Measurements from ENCODE around the gene KRTAP20-3.

The KRTAP20-3 gene

DNA sequence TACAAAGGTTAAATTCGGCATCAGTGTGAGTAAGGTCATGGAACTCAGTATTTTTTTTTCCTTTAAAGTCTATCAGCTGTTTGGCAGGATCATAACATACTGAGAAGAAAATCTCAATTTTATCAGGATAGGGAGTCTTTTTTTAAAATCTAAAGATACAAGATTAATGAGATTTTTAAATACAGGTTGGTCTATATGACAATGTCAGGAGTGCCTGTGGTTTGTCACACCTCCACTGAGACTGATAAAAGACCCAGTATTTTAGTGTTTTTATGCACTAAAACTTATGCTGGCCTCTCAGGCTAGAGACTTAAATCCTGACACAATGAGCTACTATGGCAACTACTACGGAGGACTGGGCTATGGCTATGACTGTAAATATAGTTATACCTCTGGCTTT lies at the start of gene KRTAP20-3:
Gene KRTAP20-3, plus strand, starts transcription at position 301 of the 400 bp plus-strand sequence.
- ChIA-PET CTCF (no interaction called here), POLR2A (no interaction called here)
- TF ChIP-seq, protein P1, sequence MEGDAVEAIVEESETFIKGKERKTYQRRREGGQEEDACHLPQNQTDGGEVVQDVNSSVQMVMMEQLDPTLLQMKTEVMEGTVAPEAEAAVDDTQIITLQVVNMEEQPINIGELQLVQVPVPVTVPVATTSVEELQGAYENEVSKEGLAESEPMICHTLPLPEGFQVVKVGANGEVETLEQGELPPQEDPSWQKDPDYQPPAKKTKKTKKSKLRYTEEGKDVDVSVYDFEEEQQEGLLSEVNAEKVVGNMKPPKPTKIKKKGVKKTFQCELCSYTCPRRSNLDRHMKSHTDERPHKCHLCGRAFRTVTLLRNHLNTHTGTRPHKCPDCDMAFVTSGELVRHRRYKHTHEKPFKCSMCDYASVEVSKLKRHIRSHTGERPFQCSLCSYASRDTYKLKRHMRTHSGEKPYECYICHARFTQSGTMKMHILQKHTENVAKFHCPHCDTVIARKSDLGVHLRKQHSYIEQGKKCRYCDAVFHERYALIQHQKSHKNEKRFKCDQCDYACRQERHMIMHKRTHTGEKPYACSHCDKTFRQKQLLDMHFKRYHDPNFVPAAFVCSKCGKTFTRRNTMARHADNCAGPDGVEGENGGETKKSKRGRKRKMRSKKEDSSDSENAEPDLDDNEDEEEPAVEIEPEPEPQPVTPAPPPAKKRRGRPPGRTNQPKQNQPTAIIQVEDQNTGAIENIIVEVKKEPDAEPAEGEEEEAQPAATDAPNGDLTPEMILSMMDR (IDR thresholded peaks at IDR 0.05; ENCODE audit: control extremely low read depth, extremely low read depth, low read depth, missing control alignments): no peak
- no peak for DNase-seq (ENCODE audit: extremely low spot score)

- no peak for DNase-seq (ENCODE audit: extremely low spot score)
- ChIA-PET POLR2A (no interaction called here), CTCF (no interaction called here)
- TF ChIP-seq, protein P1 (IDR thresholded peaks at IDR 0.05; ENCODE audit: control extremely low read depth, extremely low read depth, low read depth, missing control alignments): no peak
Measured at GRCh38 chr21:30598802-30599201, 43.9 kb upstream of the KRTAP20-3 start, which contains the start of gene KRTAP6-2. TSS of gene KRTAP6-2 (minus strand) at chr21:30598902. CDS start at chr21:30598874, 28 bp downstream.

DNA sequence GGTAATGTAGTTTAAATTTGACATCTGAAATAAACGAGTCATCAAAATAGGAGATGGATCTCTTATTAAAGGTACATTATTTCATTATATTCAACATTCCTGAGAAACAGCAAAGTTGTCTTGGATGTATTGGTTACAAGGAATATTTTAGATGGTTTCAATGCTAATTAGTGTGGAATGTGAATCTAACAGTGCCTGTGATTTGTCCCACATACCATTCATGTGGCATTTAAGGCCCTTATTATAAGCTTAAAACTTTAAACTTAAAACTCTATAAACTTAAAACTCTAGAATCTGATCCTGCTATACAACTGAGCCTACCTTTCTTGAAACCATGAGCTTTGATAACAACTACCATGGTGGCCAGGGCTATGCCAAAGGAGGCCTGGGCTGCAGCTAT lies 41.9 kb upstream of the KRTAP20-3 start, which contains the start of gene KRTAP22-1:
Gene KRTAP22-1, plus strand, starts transcription at position 301 of the 400 bp plus-strand sequence.
- ChIA-PET POLR2A (no interaction called here), CTCF (no interaction called here)
- no peak for DNase-seq (ENCODE audit: extremely low spot score)
- TF ChIP-seq, protein P1 (IDR thresholded peaks at IDR 0.05; ENCODE audit: control extremely low read depth, extremely low read depth, low read depth, missing control alignments): no peak

- DNase-seq (ENCODE audit: extremely low spot score): no peak
- CTCF ChIA-PET: no interaction called here
Measured at GRCh38 chr21:30605968-30606367, 36.7 kb upstream of the KRTAP20-3 start.

GRCh38 chr21:30612132-30612531 lies 30.5 kb upstream of the KRTAP20-3 start:
- TF ChIP-seq, protein P1 (IDR thresholded peaks at IDR 0.05; ENCODE audit: control extremely low read depth, extremely low read depth, low read depth, missing control alignments): no peak
- CTCF ChIA-PET: no interaction called here
- DNase-seq (ENCODE audit: extremely low spot score): no peak
- POLR2A ChIA-PET: no interaction called here

More at GRCh38 chr21:30605968-30606367, 36.7 kb upstream of the KRTAP20-3 start:
- TF ChIP-seq, protein P1 (IDR thresholded peaks at IDR 0.05; ENCODE audit: control extremely low read depth, extremely low read depth, low read depth, missing control alignments): no peak
- POLR2A ChIA-PET: no interaction called here

DNA sequence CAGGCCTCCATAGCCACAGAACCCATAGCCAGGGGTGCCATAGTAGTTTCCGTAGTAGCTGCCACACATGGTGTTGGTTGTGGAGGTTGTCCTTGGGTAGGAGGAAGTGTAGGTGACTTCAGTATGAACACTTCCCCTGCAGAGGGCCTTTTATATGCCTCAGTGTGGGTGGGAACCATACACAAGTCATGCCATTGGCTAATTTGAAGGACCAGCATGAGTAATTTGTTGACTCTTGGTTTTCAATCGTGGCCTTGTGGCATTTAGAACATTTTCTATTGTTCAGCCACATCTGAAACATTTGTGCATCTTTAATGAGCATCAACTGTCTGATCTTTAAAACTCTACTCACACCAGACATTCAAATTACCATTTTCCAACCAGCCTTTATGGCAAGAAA lies 28.8 kb upstream of the KRTAP20-3 start, which contains the start of gene KRTAP6-1:
Gene KRTAP6-1, minus strand, starts transcription at position 95 of the 400 bp plus-strand sequence. Its CDS starts 26 bp downstream, at position 69.
- TF ChIP-seq, protein P1 (IDR thresholded peaks at IDR 0.05; ENCODE audit: control extremely low read depth, extremely low read depth, low read depth, missing control alignments): no peak
- CTCF ChIA-PET: no interaction called here
- POLR2A ChIA-PET: no interaction called here
- DNase-seq (ENCODE audit: extremely low spot score): no peak
